ENCODE results near the gene NDUFAF8. TPM values are rescaled to one million over a fixed set of nuclear protein-coding genes. Genes with fewer than 3 reads are reported as not detected.

NDUFAF8 gene
- total and polyA plus RNA-seq, 10 of the 15 experiments (the other 5 are each of a cell fraction or from before 2014, with no cell fraction given) = 22.0 to 307 (median 106) TPM

DNA sequence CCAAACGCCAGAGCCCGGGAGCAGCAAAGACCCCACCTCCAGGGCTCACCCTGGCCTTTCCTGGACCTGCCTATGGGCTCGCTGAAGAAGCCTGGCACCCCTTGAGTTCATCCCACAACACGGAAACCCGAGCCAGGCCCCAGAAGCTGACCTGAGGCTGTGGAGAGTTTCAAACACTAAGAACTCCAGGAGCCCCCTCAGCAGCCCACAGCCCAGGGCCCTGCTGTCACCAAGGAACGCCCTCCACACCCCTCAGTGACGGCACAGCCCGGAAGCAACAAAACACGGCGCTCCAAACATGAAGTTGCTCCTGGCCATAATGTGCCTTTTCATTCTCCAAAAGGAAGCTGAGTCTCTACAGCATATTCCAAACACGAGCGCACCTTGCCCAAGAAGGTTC, 46.8 kb downstream of the NDUFAF8 start:
- in situ Hi-C loops (cut with MboI) = no loop called here
- 75% methylated on average over 12 of the region's 12 CpGs for WGBS (ENCODE audit: insufficient coverage, insufficient replicate concordance, low lambda C conversion rate, missing lambda C conversion rate)
- FAIRE-seq (no peak), DNase-seq (ENCODE audit: low read depth, low spot score) (no peak), ATAC-seq (no peak; the same call in 2 of the 3 replicates)
- Histone ChIP-seq H3K79me2 (ENCODE audit: control insufficient read depth, insufficient read depth, low read length) (peaks cover 16% of the 10 kb centered on the region), H3K9ac (ENCODE audit: control insufficient read depth, insufficient read depth, low read length) (peak overlapping the region; percentile 84), H4K20me1 (ENCODE audit: control insufficient read depth, insufficient read depth) (no peaks in the 10 kb centered on the region), H3K9me3 (replicated peaks; ENCODE audit: control insufficient read depth, insufficient read depth, low read length) (no peaks in the 10 kb centered on the region), H3K36me3 (ENCODE audit: control insufficient read depth in 2 of 2, insufficient read depth in 2 of 2, low read length in 1 of 2) (peaks cover 3 to 11% of the 10 kb centered on the region in 2 experiments), H3K27me3 (replicated peaks in 1 of 2; ENCODE audit: control insufficient read depth in 2 of 2, insufficient read depth in 2 of 2, low read length in 1 of 2) (no peaks in the 10 kb centered on the region), H3K4me1 (ENCODE audit: control insufficient read depth, insufficient read depth, low read length) (peaks cover 3% of the 10 kb centered on the region; the same call in 1 of the 2 replicates), H3K4me3 (peak overlapping the region; percentile 84; the same call in 1 of the 2 replicates), H3K4me2 (ENCODE audit: control insufficient read depth, insufficient read depth) (peak overlapping the region; percentile 89), H3K27ac (ENCODE audit: control insufficient read depth, insufficient read depth) (peak overlapping the region; percentile 88), H2AFZ (ENCODE audit: control insufficient read depth, low read depth, low read length) (peak overlapping the region; percentile 85)
- RAD21 ChIA-PET (ENCODE audit: unreplicated experiment) = no interaction called here
- intact Hi-C loops (cut with micrococcal nuclease; ENCODE audit: unreplicated experiment) = no loop called here
- CTCF ChIA-PET = interaction anchor here (0.6 to 2.1 kb wide), 2 partner anchors 40 to 199 kb away, joined by 3 to 6 read pairs; no protein-coding TSS in a partner anchor
- TF ChIP-seq NR2C1 (IDR thresholded peaks at IDR 0.05) (no peak), HDAC2 (IDR thresholded peaks at IDR 0.05) (no peak), KLF5 (IDR thresholded peaks at IDR 0.05; ENCODE audit: partially characterized antibody) (no peak), RB1 (IDR thresholded peaks at IDR 0.05; ENCODE audit: borderline replicate concordance) (no peak), TCF3 (IDR thresholded peaks at IDR 0.05; ENCODE audit: borderline replicate concordance, insufficient read depth, low read depth, low read length) (no peak), RELA (IDR thresholded peaks at IDR 0.05; ENCODE audit: borderline replicate concordance, partially characterized antibody) (no peak), JUNB (IDR thresholded peaks at IDR 0.05) (no peak)
- TF ChIP-seq, protein P1, sequence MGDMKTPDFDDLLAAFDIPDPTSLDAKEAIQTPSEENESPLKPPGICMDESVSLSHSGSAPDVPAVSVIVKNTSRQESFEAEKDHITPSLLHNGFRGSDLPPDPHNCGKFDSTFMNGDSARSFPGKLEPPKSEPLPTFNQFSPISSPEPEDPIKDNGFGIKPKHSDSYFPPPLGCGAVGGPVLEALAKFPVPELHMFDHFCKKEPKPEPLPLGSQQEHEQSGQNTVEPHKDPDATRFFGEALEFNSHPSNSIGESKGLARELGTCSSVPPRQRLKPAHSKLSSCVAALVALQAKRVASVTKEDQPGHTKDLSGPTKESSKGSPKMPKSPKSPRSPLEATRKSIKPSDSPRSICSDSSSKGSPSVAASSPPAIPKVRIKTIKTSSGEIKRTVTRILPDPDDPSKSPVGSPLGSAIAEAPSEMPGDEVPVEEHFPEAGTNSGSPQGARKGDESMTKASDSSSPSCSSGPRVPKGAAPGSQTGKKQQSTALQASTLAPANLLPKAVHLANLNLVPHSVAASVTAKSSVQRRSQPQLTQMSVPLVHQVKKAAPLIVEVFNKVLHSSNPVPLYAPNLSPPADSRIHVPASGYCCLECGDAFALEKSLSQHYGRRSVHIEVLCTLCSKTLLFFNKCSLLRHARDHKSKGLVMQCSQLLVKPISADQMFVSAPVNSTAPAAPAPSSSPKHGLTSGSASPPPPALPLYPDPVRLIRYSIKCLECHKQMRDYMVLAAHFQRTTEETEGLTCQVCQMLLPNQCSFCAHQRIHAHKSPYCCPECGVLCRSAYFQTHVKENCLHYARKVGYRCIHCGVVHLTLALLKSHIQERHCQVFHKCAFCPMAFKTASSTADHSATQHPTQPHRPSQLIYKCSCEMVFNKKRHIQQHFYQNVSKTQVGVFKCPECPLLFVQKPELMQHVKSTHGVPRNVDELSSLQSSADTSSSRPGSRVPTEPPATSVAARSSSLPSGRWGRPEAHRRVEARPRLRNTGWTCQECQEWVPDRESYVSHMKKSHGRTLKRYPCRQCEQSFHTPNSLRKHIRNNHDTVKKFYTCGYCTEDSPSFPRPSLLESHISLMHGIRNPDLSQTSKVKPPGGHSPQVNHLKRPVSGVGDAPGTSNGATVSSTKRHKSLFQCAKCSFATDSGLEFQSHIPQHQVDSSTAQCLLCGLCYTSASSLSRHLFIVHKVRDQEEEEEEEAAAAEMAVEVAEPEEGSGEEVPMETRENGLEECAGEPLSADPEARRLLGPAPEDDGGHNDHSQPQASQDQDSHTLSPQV (IDR thresholded peaks at IDR 0.05) = no peak
- TF ChIP-seq, protein P2, sequence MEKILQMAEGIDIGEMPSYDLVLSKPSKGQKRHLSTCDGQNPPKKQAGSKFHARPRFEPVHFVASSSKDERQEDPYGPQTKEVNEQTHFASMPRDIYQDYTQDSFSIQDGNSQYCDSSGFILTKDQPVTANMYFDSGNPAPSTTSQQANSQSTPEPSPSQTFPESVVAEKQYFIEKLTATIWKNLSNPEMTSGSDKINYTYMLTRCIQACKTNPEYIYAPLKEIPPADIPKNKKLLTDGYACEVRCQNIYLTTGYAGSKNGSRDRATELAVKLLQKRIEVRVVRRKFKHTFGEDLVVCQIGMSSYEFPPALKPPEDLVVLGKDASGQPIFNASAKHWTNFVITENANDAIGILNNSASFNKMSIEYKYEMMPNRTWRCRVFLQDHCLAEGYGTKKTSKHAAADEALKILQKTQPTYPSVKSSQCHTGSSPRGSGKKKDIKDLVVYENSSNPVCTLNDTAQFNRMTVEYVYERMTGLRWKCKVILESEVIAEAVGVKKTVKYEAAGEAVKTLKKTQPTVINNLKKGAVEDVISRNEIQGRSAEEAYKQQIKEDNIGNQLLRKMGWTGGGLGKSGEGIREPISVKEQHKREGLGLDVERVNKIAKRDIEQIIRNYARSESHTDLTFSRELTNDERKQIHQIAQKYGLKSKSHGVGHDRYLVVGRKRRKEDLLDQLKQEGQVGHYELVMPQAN (conservative IDR thresholded peaks at IDR 0.05) = no peak
- no TSS peak for BruUV-seq (replicated peaks)
- SMC1A ChIA-PET (ENCODE audit: uncharacterized antibody, unreplicated experiment) = interaction anchor here (1.8 kb wide), 1 partner anchor 9 kb away, joined by 4 read pairs; the partner anchor contains the start of gene SLC38A10
- POLR2A ChIA-PET = interaction anchor here (1.8 to 1.9 kb wide), 2 partner anchors 10 to 232 kb away, joined by 6 to 7 read pairs; partner anchors contain the start of gene SLC38A10

Measured in GM12878 (cell line).